Right lobe of liver (tissue), 4 donors: ENCODE measurements around the gene SPDYE6.
"Not testable (repeated sequence)": the region's sequence is repeated elsewhere in the genome, so short reads cannot be mapped to it uniquely, and the experiment has no call there.

ENCODE experiments used
- POLR2A ChIP-seq: fragments of 450-650 bp; IDR thresholded peaks from one replicate; pipeline ENCODE4 v1.6.1; 2017; ENCODE audit warnings: antibody characterized with exemption, mild to moderate bottlenecking
- TF ChIP-seq, protein P1 (sequence below), 4 donors: fragments of 200-600 bp in 3 of 4; fragments of 450-650 bp in 1 of 4; IDR thresholded peaks; one replicate each; pipeline versions ENCODE4 v1.5.1 to v1.8.0; 2016 to 2022; ENCODE audit warnings: antibody characterized with exemption in 4 of 4, mild to moderate bottlenecking in 2 of 4
- donor health status: DM: no; HTN: no; CAD: no.
- donor health status: DM: no; HTN: no; CAD: no.
- donor health status: DM: no; HTN: yes; CAD: no.

DNA sequence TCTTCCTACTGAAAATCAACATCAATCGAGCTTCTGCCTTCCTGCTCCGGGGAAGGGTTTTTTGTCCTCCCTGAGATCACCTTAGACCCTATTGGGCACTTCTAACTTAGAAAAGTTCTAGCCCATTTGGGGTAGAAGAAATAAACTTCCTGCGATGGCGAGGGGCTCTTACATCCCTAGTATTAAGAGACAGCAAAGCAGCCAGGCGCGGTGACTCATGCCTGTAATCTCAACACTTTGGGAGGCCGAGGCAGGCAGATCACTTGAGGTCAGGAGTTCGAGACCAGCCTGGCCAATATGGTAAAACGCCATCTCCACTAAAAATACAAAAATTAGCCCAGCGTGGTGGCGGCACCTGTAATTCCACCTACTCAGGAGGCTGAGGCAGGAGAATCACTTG lies 31.1 kb downstream of the SPDYE6 start:
- TF ChIP-seq, protein P1, sequence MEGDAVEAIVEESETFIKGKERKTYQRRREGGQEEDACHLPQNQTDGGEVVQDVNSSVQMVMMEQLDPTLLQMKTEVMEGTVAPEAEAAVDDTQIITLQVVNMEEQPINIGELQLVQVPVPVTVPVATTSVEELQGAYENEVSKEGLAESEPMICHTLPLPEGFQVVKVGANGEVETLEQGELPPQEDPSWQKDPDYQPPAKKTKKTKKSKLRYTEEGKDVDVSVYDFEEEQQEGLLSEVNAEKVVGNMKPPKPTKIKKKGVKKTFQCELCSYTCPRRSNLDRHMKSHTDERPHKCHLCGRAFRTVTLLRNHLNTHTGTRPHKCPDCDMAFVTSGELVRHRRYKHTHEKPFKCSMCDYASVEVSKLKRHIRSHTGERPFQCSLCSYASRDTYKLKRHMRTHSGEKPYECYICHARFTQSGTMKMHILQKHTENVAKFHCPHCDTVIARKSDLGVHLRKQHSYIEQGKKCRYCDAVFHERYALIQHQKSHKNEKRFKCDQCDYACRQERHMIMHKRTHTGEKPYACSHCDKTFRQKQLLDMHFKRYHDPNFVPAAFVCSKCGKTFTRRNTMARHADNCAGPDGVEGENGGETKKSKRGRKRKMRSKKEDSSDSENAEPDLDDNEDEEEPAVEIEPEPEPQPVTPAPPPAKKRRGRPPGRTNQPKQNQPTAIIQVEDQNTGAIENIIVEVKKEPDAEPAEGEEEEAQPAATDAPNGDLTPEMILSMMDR (IDR thresholded peaks at IDR 0.05), result not testable (repeated sequence)
- not testable (repeated sequence) for TF ChIP-seq POLR2A
